ENCODE measurements around the gene SELENOI. TPM values are rescaled to one million over a fixed set of nuclear protein-coding genes. Genes with fewer than 3 reads are reported as not detected.

Gene SELENOI
- total and polyA plus RNA-seq, 2 of the 4 experiments (the other 2 are of a cell fraction), result 5.1 to 25.1 TPM

GRCh38 chr2:26382564-26382963 lies 36.6 kb downstream of the SELENOI start:
- Histone ChIP-seq H2BK5ac (ENCODE audit: low read depth, low read length, poor library complexity, severe bottlenecking) (no peak overlapping the region), H2BK20ac (ENCODE audit: low read depth, low read length) (no peak overlapping the region), H4K8ac (ENCODE audit: low read depth in 2 of 2, low read length in 2 of 2) (no peak overlapping the region), H4K5ac (ENCODE audit: low read depth, low read length) (no peak overlapping the region), H3K9ac (ENCODE audit: low read depth, low read length) (no peak overlapping the region), H3K18ac (ENCODE audit: low read depth, low read length) (no peak overlapping the region), H3K4me2 (ENCODE audit: low read depth, low read length) (no peak overlapping the region), H3K4me3 (ENCODE audit: insufficient read depth, low read depth, low read length) (no peak overlapping the region), H3K27me3 (ENCODE audit: control insufficient read depth, insufficient read depth, low read length) (no peaks in the 10 kb centered on the region), H2AK9ac (replicated peaks; ENCODE audit: low read depth, low read length, poor library complexity) (no peak overlapping the region), H3K36me3 (ENCODE audit: control insufficient read depth, insufficient read depth, low read length) (peaks cover 3% of the 10 kb centered on the region; the same call in 1 of the 2 replicates), H3K56ac (ENCODE audit: extremely low read depth, insufficient read depth, low read length) (no peak overlapping the region), H4K91ac (ENCODE audit: insufficient read depth, low read depth, low read length) (no peak overlapping the region), H2BK120ac (ENCODE audit: low read depth, low read length) (no peak overlapping the region), H2AK5ac (ENCODE audit: low read depth, low read length) (no peak overlapping the region), H2AFZ (replicated peaks; ENCODE audit: low read length, poor library complexity) (no peak overlapping the region), H3K9me1 (ENCODE audit: insufficient read depth, low read length) (no peaks in the 10 kb centered on the region), H4K20me1 (ENCODE audit: insufficient read depth, low read length) (no peaks in the 10 kb centered on the region), H3K79me1 (ENCODE audit: low read depth in 1 of 2, low read length in 2 of 2) (peaks cover 3 to 4% of the 10 kb centered on the region in 2 experiments; a peak in 3 of 4 replicates), H3K4me1 (ENCODE audit: control insufficient read depth, insufficient read depth, low read length) (no peaks in the 10 kb centered on the region), H3K9me3 (ENCODE audit: control insufficient read depth, insufficient read depth, low read length) (no peaks in the 10 kb centered on the region), H3K14ac (replicated peaks; ENCODE audit: low read depth, low read length) (no peak overlapping the region), H3K27ac (ENCODE audit: insufficient read depth, low read length) (no peak overlapping the region), H3K4ac (ENCODE audit: low read depth, low read length) (no peak overlapping the region), H2BK15ac (ENCODE audit: low read depth, low read length) (no peak overlapping the region), H3K23ac (ENCODE audit: low read depth, low read length) (no peak overlapping the region)
- POLR2A ChIA-PET (ENCODE audit: unreplicated experiment), result no interaction called here
- dilution Hi-C loops (cut with HindIII; ENCODE audit: low sequenced_read_pairs, unreplicated experiment), result no loop called here
- in situ Hi-C loops (cut with MboI; ENCODE audit: low sequenced_read_pairs), result no loop called here
- intact Hi-C loops (cut with micrococcal nuclease), result no loop called here
- ATAC-seq (ENCODE audit: low read depth), result no peak
- CTCF ChIA-PET, result no interaction called here
- BruUV-seq (replicated peaks), result no TSS peak
- WGBS, 2 experiments (ENCODE audit: extremely low coverage in 2 of 2, insufficient read length in 1 of 2), result no CpG with 5 or more reads among the region's 3 CpGs
- TF ChIP-seq FOS (IDR thresholded peaks at IDR 0.05; ENCODE audit: low read depth, low read length) (no peak), NFE2L2 (IDR thresholded peaks at IDR 0.05; ENCODE audit: low read depth, low read length) (no peak), BHLHE40 (IDR thresholded peaks at IDR 0.05; ENCODE audit: low read depth, low read length) (no peak), CEBPB (IDR thresholded peaks at IDR 0.05; ENCODE audit: low read depth, low read length) (no peak), MAFK (IDR thresholded peaks at IDR 0.05; ENCODE audit: low read depth, low read length) (no peak), SMC3 (IDR thresholded peaks at IDR 0.05; ENCODE audit: low read depth, low read length) (no peak), RFX5 (IDR thresholded peaks at IDR 0.05; ENCODE audit: low read depth, low read length) (no peak), POLR2A (IDR thresholded peaks at IDR 0.05; ENCODE audit: low read depth, low read length) (no peak), CHD1 (IDR thresholded peaks at IDR 0.05; ENCODE audit: low read depth, low read length) (no peak), RCOR1 (IDR thresholded peaks at IDR 0.05; ENCODE audit: insufficient replicate concordance, low read length) (no peak), RAD21 (IDR thresholded peaks at IDR 0.05; ENCODE audit: low read length) (no peak), CTCF (conservative IDR thresholded peaks at IDR 0.05; ENCODE audit: low read depth, low read length) (no peak), USF2 (IDR thresholded peaks at IDR 0.05; ENCODE audit: low read depth, low read length) (no peak), ELK1 (IDR thresholded peaks at IDR 0.05; ENCODE audit: borderline replicate concordance, low read depth, low read length) (no peak)
- DNase-seq, result no peak
